ENCODE data around the gene OR4F6. TPM values are rescaled to one million over a fixed set of nuclear protein-coding genes. Genes with fewer than 3 reads are reported as not detected.
"Not testable (repeated sequence)": the region's sequence is repeated elsewhere in the genome, so short reads cannot be mapped to it uniquely, and the experiment has no call there.

Gene OR4F6, protein sequence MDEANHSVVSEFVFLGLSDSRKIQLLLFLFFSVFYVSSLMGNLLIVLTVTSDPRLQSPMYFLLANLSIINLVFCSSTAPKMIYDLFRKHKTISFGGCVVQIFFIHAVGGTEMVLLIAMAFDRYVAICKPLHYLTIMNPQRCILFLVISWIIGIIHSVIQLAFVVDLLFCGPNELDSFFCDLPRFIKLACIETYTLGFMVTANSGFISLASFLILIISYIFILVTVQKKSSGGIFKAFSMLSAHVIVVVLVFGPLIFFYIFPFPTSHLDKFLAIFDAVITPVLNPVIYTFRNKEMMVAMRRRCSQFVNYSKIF
- total RNA-seq, result not detected in 2 replicates

DNA sequence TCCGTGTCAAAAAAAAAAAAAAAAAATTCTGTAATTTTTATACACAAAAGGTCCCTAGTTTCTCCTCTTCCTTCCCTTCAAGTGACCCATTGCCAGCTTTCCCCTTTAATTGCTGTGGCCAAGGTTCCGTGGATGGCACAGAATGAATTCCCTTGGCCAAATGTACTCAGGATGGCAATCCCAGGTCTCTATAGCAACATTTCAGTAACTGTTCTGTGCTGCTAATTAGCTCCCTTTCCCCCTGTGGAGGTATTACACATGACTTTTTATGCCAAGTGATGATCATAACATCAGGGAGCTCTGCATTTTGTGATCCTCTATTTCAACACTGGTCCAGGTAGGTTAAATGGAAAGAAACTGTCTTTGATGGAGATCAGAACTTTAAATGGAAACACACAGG, at the start of gene OR4F6:
Gene OR4F6 (plus strand): TSS at position 301 of the 400 bp plus-strand sequence. CDS start 2,211 bp downstream, outside the sequence.
- no peak for DNase-seq (ENCODE audit: low read depth in 2 of 2)

DNA sequence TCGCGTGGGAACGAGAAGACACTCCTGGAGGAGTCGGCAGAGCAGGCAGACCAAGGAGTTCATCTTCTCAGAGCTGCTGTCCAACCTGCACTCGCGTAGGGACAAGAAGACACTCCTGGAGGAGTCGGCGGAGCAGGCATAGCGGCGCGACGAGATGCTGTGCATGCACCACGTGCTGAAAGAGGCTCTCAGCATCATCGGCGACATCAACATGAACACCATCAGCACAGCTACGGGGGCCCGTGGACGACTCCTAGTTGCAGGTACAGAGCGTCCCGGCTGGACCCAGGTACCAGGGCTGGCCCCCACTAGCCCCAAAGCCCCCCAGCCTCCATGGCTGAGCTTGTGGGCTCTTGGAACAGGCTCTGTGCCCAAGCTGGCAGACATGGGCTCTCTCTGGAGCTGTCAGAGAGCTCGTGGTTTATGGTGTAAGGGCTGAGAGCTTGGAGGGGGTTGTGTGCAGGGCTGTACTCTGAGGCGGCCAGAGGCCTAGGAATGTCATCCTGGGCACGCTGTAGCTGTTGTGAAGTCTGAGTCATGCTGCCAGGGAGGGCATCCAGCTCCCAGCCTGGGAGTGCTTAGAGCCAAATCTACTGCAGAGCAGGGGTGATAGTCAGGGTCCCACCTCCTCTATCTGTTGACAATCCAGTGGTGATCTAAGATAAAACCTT, 38.5 kb upstream of the OR4F6 start:
- DNase-seq (ENCODE audit: low read depth in 2 of 2), result not testable (repeated sequence)

DNA sequence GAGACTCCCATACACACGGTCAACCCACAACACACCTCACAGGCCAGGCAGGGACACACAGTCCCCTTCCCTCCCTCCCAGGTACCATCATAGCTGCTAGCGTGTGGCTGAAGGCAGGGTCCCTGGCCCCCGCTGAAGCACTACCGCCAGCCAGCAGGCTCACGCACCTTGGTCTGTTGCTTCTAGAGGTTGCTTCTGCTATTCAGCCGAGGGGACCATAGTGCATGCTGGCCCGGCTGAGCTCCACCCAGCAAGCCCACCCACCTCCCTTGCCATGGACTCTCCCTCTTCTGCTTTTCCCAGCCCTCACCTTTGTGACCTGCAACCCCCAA, 38.0 kb upstream of the OR4F6 start:
- DNase-seq (ENCODE audit: low read depth in 2 of 2), result not testable (repeated sequence)

DNA sequence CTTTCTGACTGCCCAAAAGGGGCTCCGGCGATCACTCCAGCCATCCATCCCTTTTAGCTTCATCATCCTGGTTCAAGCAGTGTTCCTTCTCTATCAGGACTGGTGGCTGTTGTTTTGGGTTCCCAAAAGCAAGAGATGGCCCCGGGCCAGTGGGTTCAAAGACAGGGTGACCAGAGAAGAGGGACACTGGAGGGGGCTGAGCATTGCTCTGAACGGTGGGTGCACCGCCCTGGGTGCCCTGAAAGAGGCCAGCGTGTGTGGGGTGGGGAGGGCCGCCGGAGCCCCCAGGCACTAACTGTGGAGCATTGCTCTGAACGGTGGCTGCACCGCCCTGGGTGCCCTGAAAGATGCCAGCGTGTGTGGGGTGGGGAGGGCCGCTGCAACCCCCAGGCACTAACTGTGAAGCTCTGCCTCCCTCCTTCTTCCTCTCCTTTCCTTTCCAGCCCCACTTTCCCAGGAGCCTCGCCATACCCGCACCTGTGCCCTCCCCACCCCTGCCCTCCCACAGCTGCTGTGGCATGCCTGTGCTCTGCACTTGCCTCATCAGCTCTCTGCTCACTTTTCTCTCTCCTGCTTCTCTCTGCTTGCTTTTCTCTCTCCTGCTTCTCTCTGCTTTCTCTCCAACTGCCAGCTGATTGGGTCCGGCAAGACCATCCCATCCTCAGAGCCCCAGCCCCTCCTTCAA, 37.4 kb upstream of the OR4F6 start:
- DNase-seq (ENCODE audit: low read depth in 2 of 2), result no peak

DNA sequence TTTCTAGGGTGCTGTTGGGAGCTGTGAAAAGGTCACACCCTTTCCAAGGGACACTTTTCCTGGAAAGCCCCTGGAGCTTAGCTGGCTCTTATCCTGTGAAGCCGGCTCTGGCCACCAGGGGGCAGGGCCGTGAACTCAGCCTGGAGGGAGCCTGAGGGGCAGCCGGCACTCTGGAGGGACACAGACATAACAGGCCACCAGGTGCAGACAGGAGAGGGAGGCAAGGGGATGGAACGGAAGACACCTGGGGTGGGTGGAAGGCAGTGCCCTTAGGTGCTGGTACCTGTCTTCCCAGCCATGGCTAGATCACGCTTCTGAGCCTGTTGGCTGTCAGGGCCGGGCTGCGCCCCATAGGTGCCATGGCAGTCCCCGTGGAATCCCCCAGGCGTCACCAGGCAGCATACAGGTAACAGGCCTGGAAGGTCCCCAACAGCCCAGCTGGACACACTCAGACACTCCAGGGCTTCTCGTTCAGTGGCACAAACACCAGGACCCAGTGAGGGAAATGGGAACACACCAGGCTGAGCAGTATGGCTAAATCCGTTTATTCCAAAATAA, 36.1 kb upstream of the OR4F6 start:
- DNase-seq (ENCODE audit: low read depth in 2 of 2), result not testable (repeated sequence)

DNA sequence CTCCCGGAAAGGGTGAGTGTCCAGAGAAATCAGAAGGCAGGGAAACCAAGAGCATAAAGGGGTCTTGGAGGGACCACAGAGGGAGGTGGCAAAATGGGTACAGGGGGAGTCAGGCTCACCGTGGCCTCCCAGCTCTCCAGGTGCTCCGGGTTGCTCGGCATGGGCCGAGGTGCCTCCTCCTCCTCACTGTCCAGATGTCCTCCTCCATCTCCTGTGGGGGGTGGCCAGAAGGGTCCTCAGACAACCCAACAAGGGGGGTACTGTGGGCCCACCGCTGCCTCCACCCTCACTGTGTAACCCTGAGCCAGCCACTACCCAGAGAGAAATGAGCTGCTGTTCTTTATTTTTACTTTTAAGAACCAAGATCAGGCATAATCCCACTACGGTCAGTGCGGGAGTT, 30.4 kb upstream of the OR4F6 start:
- DNase-seq (ENCODE audit: low read depth in 2 of 2), result no peak

DNA sequence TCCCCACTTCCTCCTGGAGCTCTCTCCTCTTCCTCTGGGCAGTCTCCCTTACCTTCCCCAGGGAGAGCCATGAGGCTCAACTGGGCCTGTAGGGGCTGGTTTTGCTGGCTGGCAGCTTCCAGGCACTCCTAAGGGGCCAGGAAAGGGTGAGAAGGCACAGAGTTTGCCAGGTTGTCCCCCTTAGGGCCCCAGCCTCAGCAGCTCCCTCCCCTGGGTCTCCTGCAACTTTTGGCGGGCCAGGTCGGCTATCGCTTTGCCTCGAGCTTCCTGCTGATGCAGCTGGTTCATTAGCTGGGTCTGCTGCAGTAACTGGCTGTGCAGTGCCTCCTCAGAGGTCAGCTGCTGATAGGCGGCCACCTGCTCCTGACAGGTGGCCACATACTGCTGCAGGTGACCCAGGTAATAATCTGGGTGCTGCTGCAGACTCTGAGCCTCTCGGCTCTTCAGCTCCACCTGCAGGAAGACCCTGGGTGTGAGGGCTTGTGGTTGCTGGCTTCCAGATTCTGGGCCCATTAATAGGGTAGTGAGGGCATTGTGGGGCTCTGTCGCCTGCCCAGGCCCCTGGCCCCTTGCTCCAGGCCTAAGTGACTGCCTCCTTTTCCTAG, 29.7 kb upstream of the OR4F6 start:
- DNase-seq (ENCODE audit: low read depth in 2 of 2), result peak in 1 of 2 donors; percentile 8

DNA sequence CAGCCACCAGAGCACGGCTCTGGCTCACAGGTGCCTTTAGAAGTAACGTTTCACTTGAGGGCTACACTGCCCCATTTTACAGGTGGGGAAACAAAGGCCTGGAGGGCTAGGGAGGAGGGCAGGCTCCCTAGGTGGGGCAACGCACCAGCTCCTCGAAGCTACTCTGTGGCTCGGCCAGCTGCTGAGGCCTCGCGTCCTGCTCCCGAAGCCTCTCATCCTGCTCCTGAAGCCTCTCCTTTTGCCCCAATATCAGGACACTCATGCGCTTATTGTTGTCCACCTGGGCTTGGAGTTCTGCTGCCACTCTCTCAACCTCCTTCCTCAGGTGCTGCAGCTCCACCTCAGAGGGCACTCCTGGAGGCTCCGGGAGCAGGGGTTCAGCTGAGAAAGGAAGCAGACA, 28.2 kb upstream of the OR4F6 start:
- no peak for DNase-seq (ENCODE audit: low read depth in 2 of 2)

DNA sequence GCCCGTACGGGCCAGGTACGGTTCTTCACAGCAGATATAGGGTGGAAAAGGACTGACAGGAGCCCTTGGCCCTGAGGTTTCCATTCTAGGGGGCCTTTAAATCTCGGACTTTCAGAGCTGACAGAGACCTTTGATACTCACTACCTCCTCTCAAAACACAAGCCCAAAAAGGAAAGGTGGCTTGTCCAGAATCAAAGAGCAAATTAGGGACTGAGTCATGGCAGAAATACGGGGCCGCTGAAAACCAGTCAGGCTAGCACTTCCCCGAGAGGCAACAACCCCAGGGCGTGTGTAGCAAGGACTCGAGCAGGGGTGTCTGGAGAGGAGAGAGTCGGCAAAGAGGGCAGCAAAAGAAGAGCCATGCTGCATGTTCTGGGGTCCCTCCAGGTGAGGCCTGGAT, 24.7 kb upstream of the OR4F6 start:
- not testable (repeated sequence) for DNase-seq (ENCODE audit: low read depth in 2 of 2)

DNA sequence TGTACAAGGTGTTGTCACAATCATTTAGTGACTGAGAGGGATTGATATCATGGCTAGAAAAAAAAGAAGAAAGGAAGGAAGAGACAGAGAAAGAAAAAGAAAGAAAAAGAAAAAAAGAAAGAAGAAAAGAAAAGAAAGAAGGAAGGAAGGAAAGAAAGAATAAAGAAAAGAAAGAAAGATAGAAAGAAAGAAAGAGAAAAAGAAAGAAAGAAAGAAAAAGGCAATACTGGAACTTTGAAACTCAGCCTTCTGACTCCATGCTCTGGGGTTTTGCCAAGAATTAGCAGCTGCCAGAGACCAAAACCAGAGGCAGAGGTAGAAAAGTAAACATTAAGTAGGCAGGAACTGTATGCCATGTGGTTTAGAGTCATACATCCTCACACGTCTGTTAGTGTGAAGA, 23.1 kb upstream of the OR4F6 start:
- not testable (repeated sequence) for DNase-seq (ENCODE audit: low read depth in 2 of 2)

DNA sequence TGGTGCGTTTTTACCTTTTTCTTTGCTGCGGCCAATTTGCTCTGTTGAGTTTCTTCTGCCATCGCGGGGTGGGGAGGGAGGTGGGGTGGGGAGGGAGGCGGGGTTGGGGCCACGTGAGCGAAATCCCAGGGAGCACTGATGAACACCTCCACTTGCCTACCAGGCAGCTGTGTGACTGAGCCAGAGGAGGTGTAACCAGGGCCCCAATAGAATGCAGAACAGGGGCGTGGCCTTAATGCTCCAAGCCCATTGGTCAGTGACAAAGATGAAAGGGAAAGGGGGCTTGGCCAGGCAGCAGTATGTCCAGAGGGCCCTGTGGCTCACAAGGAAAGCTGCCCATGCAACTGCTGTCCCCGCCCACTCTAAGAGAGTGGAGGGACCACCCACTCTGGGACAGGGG, 21.4 kb upstream of the OR4F6 start:
- DNase-seq (ENCODE audit: low read depth in 2 of 2), result no peak

DNA sequence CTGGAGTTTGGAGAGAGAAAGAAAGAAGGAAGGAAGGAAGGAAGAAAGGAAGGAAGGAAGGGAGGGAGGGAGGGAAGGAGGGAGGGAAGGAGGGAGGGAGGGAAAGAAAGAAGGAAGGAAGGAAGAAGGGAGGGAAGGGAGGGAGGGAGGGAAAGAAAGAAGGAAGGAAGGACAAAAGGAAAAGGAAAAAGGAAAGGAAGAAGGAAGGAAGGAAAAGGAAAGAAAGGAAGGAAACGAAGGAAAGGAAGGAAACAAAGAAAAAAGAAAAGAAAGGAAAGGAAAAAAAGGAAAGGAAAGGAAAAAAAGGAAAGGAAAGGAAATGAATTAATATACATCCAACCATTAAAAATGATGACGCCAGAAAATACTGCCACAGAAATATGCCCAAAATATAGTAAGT, 18.7 kb upstream of the OR4F6 start:
- no peak for DNase-seq (ENCODE audit: low read depth in 2 of 2)

DNA sequence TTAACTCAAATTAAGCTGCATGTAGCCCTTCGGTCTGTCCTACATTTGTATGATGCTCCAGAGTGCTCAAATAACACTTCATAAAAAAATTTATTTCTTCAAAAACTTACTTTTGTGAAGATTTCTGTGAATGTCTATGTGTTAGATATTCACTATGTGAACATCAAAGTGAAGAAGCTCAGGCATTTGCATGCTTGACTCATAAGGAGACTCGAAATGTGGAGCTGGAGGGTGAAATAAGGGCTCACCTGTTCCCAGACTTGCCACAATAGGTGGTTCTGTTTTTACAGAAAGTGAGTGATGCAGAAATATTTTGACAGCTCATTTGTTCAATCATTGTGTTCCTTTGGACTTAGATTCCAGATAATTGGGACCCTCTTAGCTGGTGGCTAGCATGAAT, 16.9 kb upstream of the OR4F6 start:
- DNase-seq (ENCODE audit: low read depth in 2 of 2), result not testable (repeated sequence)

DNA sequence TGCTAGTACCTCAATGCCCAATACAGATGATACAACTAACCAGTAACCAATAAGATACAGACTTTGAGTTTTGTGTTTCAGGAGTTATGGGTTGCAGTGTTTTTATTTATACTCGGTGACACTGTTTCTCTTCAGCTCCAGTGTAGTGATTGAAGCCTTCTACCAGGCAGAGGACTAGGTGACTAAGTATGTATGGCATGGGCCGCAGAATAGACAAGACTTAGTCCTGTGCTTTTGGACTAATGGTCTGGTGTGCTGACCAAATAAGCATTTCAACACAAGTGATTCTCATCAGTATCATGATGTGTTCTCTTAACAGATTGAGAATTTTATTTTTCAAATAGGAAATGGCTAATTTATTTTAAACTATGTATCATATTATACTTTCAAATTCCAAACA, 15.3 kb upstream of the OR4F6 start:
- not testable (repeated sequence) for DNase-seq (ENCODE audit: low read depth in 2 of 2)

DNA sequence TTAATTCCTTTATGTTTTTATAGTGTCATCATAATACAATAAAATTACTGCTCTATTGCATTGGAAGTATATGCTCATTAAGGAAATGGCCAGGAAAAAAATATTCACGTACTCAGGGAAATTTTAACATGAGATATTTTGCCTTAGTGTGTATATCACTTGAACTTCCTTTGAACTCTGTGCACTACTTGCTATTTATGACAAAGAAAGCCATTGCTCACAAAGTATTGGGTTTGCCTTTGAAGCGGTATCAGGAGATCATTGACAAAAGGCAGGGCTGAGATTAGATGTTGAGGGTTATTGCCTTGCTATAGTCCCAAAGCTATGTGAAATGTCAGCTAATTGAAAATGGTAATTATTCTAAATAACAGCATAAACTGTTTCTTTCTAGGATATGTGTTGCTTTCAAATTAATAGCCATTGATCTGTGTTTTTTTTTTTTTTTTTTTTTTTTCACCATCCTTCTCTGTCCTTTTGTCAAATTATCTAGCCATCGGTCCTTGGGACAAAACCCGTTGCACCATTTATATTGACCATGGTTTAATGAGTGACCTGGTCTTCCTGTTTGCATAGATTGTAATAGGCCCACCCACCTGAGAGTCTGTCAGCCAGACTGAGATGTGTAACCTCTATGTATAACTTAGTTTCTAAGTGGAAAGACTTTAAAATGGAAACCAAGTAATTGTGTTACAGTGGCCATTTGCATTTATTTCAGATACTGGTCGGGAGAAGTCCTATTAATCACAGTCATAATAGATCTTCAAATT, 14.6 kb upstream of the OR4F6 start:
- not testable (repeated sequence) for DNase-seq (ENCODE audit: low read depth in 2 of 2)

DNA sequence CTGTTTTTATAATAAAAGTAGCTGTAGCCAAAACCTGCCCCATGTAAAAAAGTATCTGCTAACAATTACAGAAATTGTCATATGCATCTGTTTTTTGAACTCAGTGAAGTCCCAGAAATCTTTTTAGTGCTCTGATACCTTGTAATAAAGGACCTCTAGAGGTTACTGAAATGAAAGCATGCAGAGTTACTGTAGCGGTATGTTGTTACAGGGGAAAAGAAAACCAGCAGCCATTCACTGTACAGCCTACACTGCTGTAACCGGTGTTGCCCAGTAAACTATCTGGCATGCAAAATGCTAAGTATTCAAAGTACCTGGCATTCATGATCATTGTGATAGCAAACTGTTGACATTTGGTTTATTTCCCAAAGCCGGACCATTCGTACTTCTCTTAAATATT, 12.6 kb upstream of the OR4F6 start:
- DNase-seq (ENCODE audit: low read depth in 2 of 2), result not testable (repeated sequence)

DNA sequence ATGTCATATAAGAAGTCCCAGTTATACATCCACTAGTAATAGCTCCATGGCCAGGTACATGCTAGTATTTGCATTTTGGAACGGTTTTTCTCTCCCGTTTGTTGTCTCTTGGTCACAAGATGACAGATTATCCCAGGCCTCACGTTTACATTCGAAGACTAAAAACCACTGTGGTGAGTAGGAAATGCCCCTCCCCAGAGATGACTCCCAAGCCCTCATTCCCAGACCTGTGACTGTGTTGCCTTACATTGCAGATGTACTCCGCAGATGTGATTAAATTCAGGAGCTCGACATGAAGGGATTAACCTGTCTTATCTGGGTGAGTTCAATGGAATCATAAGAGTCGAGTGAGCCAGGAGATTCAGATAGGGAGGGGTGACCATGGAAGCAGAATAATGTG, 9.3 kb upstream of the OR4F6 start:
- DNase-seq (ENCODE audit: low read depth in 2 of 2), result not testable (repeated sequence)

DNA sequence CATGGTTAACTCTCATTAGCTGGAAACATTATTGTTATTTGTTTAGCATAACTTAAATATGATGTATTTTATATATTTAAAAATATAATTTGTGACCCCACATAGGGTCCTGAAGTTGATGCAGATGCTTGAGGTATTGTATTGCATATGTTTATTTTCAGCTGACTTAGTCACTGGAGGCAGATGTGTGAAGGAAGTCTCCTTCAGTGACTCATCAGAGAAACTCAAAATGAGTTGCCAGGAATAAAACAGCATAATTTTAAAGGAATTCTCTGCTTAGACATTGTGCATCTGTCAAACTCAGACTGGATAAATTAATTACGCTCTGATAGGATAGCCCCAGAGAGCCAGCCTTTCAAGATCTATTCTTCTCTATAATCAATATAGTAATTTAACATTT, 7.9 kb upstream of the OR4F6 start:
- DNase-seq (ENCODE audit: low read depth in 2 of 2), result peak in 1 of 2 donors; percentile 26

DNA sequence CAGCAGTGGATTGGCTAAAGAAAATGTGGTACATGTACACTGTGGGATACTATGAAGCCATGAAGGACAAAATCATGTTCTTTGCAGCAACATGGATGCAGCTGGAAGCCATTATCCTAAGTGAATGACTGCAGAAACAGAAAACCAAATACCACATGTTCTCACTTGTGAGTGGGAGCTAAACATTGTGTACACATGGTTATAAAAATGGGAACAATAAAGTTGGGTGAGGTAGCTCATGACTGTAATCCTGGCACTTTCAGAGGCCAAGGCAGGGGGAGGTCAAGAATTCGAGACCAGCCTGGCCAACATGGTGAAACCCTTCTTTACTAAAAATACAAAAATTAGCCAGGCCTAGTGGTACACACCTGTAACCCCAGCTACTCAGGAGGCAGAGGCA, 3.6 kb upstream of the OR4F6 start:
- no peak for DNase-seq (ENCODE audit: low read depth in 2 of 2)

DNA sequence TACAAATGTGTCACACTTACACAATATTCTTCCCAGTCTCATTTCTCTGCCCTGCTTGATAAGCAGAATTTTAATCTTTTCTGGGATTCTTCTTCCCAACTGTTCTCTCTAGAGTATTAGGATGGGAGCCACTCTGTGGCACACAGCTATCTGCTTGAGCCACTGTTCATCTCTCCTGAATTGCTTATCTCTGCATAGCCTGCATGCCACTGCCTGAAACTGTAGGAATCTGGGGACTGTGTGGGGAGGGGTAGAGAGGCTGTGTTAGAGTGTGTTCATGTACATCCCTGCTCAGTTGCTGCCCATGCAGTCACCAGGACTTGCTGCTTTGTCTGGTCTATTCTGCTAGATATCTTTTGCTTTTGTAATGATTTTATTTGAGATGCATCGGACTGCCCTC, 2.3 kb upstream of the OR4F6 start:
- DNase-seq (ENCODE audit: low read depth in 2 of 2), result no peak

DNA sequence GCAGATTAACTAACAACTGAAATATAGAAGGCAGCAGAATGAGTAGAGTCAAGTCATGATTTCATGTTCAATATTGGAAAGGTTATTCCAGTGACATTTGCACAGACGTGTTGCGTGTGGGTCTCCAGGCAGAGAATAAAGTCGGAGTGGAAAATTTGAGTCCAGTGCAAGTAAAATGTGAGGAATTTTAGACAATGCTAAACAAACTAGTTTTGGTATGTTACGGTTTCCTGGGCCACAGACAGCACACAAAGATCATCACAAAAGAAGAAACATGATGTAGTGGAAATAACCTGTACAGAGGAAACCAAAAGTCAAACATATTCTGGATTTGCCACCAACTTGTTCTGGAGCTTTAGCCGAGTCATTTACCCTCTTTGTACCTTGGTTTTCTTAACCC, 367 bp downstream of the OR4F6 start:
- no peak for DNase-seq (ENCODE audit: low read depth in 2 of 2)
